ENCODE measurements around the gene EXOC4. TPM values are rescaled to one million over a fixed set of nuclear protein-coding genes. Genes with fewer than 3 reads are reported as not detected.

The EXOC4 gene
- total and polyA plus RNA-seq, 2 of the 13 experiments (the other 11 are each of a cell fraction or from before 2014, with no cell fraction given) = 22.5 to 39.0 TPM

GRCh38 chr7:133429371-133429770 is 176.5 kb downstream of the EXOC4 start:
- 96% methylated on average over 3 of the region's 3 CpGs for WGBS (ENCODE audit: low lambda C conversion rate)
- no peaks in the 10 kb centered on the region for H3K9me3 ChIP-seq (ENCODE audit: low read length)
- ChIA-PET CTCF (ENCODE audit: low intra/inter-chr PET ratio, low total read pairs) (no interaction called here), POLR2A (no interaction called here)
- no peak overlapping the region for H3K4me2 ChIP-seq (ENCODE audit: low read depth, low read length)
- peaks cover 18% of the 10 kb centered on the region for H3K4me1 ChIP-seq (ENCODE audit: insufficient read depth, low read length)
- in situ Hi-C loops (cut with HindIII; ENCODE audit: extremely low pct_ligation_motif_present, low pct_unique_long_range_greater_than_20kb) = loop anchor here (25.0 kb wide), 1 partner anchor 717 kb away; no protein-coding TSS in a partner anchor
- no peak overlapping the region for H3K27ac ChIP-seq (ENCODE audit: extremely low read length, insufficient read depth, low read length)
- no TSS peak for BruUV-seq (replicated peaks)
- H3K9ac ChIP-seq (ENCODE audit: insufficient read depth, low read depth, low read length) = no peak overlapping the region
- H3K27me3 ChIP-seq (ENCODE audit: control insufficient read depth in 1 of 2, insufficient read depth in 2 of 2, low read length in 2 of 2) = no peaks in the 10 kb centered on the region
- intact Hi-C loops (cut with micrococcal nuclease; ENCODE audit: unreplicated experiment) = no loop called here
- peaks cover under 1% of the 10 kb centered on the region for H4K20me1 ChIP-seq (ENCODE audit: insufficient read depth, low read length)
- no peak overlapping the region for H3K4me3 ChIP-seq (replicated peaks in 1 of 3; ENCODE audit: insufficient read depth in 1 of 3, low read depth in 2 of 3, low read length in 3 of 3)
- FAIRE-seq (no peak), DNase-seq (ENCODE audit: low spot score) (no peak), ATAC-seq (no peak)
- H2AFZ ChIP-seq (ENCODE audit: low read length) = no peak overlapping the region
- no peaks in the 10 kb centered on the region for H3K79me2 ChIP-seq (ENCODE audit: insufficient read depth, low read length)
- no peaks in the 10 kb centered on the region; a peak in 1 of 5 replicates for H3K36me3 ChIP-seq (replicated peaks in 1 of 2; ENCODE audit: control insufficient read depth in 1 of 2, insufficient read depth in 2 of 2, low read length in 2 of 2)
- TF ChIP-seq ZNF264 (CRISPR knock-in tag; IDR thresholded peaks at IDR 0.05) = no peak
- no peak for TF ChIP-seq AGO2 (optimal IDR thresholded peaks at IDR 0.05; ENCODE audit: low read depth, low read length)
- no peak for TF ChIP-seq ELF4 (CRISPR knock-in tag; IDR thresholded peaks at IDR 0.05; ENCODE audit: borderline replicate concordance)
- TF ChIP-seq ZNF296 (CRISPR knock-in tag; conservative IDR thresholded peaks at IDR 0.05) = no peak
- TF ChIP-seq SRY (CRISPR knock-in tag; IDR thresholded peaks at IDR 0.05) = no peak
- TF ChIP-seq ZNF263 (CRISPR knock-in tag; IDR thresholded peaks at IDR 0.05) = no peak
- TF ChIP-seq ZSCAN12 (CRISPR knock-in tag; IDR thresholded peaks at IDR 0.05) = no peak
- TF ChIP-seq E2F2 (CRISPR knock-in tag; IDR thresholded peaks at IDR 0.05; ENCODE audit: borderline replicate concordance) = no peak
- TF ChIP-seq HNF4G (IDR thresholded peaks at IDR 0.05; ENCODE audit: borderline replicate concordance, low read depth, low read length) = no peak
- no peak for TF ChIP-seq HNF4G (CRISPR knock-in tag; IDR thresholded peaks at IDR 0.05; ENCODE audit: borderline replicate concordance, low read depth)
- no peak for TF ChIP-seq KLF12 (CRISPR knock-in tag; IDR thresholded peaks at IDR 0.05; ENCODE audit: borderline replicate concordance)
- TF ChIP-seq KIAA2018 (CRISPR knock-in tag; IDR thresholded peaks at IDR 0.05; ENCODE audit: borderline replicate concordance) = no peak
- TF ChIP-seq TIGD3 (CRISPR knock-in tag; IDR thresholded peaks at IDR 0.05; ENCODE audit: borderline replicate concordance) = no peak

All from HepG2 (cell line).